GM23338 (cell line): ENCODE results near the gene CYTH3. TPM values are rescaled to one million over a fixed set of nuclear protein-coding genes. Genes with fewer than 3 reads are reported as not detected.

Experiments used
- EZH2phosphoT487 ChIP-seq: fragments of 200-600 bp; sonication (generic); IDR thresholded peaks from one replicate; pipeline ENCODE4 v1.8.1; 2018; ENCODE audit warnings: antibody characterized with exemption; ENCODE audit not compliant: unreplicated experiment
- POLR2AphosphoS5 ChIP-seq: IDR thresholded peaks from 2 replicates; pipeline ENCODE4 v1.6.1; 2016; ENCODE audit warnings: antibody characterized with exemption, low read depth
- polyA plus RNA-seq: library from polyadenylated mRNA; unstranded; fragments of >200 nt; fragmentation: Nextera tagmentation; extraction: Ambion mirVana; gene quantifications from 2 replicates; pipeline ENCODE4 v1.2.1, GENCODE V29; 2016
- total RNA-seq: library from RNA; depleted of rRNA; stranded (reverse); fragments of >200 nt; shearing (Covaris generic); gene quantifications from 2 replicates; pipeline ENCODE4 v1.2.3, GENCODE V29; 2014
- TF ChIP-seq, protein P1 (sequence below): fragments of 250-450 bp; sonication (Bioruptor Pico); IDR thresholded peaks from 2 replicates; pipeline ENCODE4 v1.5.0; 2020; ENCODE audit warnings: mild to moderate bottlenecking, moderate library complexity
- TF ChIP-seq, protein P2 (sequence below): IDR thresholded peaks from one replicate; pipeline ENCODE4 v1.6.1; 2018; ENCODE audit warnings: antibody characterized with exemption; ENCODE audit not compliant: unreplicated experiment
- TF ChIP-seq, protein P3 (sequence below): IDR thresholded peaks from 2 replicates; pipeline ENCODE4 v1.6.1; 2016; ENCODE audit warnings: antibody characterized with exemption

CYTH3 gene
- total and polyA plus RNA-seq, 2 experiments from 2014 or later = 4.6 to 15.3 TPM

DNA sequence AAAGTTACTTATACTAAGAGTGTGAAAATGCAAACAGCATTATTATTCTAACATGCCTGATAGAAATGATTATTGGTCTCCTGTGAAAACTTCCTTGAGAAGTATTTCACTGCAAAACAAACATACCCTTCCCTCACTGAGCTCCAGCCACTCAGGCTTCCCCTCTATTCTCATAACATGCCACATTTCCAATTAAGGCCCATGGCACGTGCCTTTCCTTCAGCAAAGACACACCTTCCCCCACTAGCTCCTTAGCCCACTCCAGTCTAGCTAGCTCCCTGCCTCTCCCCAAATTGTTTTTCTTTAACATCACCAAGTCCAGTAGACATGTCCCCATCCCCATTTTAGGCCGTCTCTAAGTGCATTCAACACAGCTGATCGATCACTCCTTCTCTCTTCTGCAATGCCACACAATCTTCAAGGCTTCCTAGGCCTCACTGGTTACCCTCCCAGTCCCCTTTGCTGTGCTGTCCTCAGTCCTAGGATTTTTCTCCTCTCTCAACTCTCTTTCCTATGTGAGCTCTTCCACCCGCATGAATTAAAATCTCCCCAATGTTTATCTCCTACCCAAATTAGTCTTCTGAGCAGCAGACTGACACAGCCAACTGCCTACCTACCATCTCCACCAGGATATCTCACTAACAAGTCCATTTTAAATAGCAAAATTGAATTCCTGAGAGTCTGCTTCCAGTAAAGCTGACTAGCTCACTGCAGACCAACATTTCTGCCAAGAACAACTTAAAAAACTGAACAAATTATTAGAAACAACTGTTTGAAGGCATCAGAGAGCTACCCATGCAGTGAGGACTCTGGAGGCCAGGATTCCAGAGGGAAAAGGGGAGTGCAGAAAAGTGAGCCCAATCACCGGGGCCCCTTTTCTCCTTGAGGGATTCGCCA lies 11.9 kb downstream of the CYTH3 start (continued):
- TF ChIP-seq, protein P1, sequence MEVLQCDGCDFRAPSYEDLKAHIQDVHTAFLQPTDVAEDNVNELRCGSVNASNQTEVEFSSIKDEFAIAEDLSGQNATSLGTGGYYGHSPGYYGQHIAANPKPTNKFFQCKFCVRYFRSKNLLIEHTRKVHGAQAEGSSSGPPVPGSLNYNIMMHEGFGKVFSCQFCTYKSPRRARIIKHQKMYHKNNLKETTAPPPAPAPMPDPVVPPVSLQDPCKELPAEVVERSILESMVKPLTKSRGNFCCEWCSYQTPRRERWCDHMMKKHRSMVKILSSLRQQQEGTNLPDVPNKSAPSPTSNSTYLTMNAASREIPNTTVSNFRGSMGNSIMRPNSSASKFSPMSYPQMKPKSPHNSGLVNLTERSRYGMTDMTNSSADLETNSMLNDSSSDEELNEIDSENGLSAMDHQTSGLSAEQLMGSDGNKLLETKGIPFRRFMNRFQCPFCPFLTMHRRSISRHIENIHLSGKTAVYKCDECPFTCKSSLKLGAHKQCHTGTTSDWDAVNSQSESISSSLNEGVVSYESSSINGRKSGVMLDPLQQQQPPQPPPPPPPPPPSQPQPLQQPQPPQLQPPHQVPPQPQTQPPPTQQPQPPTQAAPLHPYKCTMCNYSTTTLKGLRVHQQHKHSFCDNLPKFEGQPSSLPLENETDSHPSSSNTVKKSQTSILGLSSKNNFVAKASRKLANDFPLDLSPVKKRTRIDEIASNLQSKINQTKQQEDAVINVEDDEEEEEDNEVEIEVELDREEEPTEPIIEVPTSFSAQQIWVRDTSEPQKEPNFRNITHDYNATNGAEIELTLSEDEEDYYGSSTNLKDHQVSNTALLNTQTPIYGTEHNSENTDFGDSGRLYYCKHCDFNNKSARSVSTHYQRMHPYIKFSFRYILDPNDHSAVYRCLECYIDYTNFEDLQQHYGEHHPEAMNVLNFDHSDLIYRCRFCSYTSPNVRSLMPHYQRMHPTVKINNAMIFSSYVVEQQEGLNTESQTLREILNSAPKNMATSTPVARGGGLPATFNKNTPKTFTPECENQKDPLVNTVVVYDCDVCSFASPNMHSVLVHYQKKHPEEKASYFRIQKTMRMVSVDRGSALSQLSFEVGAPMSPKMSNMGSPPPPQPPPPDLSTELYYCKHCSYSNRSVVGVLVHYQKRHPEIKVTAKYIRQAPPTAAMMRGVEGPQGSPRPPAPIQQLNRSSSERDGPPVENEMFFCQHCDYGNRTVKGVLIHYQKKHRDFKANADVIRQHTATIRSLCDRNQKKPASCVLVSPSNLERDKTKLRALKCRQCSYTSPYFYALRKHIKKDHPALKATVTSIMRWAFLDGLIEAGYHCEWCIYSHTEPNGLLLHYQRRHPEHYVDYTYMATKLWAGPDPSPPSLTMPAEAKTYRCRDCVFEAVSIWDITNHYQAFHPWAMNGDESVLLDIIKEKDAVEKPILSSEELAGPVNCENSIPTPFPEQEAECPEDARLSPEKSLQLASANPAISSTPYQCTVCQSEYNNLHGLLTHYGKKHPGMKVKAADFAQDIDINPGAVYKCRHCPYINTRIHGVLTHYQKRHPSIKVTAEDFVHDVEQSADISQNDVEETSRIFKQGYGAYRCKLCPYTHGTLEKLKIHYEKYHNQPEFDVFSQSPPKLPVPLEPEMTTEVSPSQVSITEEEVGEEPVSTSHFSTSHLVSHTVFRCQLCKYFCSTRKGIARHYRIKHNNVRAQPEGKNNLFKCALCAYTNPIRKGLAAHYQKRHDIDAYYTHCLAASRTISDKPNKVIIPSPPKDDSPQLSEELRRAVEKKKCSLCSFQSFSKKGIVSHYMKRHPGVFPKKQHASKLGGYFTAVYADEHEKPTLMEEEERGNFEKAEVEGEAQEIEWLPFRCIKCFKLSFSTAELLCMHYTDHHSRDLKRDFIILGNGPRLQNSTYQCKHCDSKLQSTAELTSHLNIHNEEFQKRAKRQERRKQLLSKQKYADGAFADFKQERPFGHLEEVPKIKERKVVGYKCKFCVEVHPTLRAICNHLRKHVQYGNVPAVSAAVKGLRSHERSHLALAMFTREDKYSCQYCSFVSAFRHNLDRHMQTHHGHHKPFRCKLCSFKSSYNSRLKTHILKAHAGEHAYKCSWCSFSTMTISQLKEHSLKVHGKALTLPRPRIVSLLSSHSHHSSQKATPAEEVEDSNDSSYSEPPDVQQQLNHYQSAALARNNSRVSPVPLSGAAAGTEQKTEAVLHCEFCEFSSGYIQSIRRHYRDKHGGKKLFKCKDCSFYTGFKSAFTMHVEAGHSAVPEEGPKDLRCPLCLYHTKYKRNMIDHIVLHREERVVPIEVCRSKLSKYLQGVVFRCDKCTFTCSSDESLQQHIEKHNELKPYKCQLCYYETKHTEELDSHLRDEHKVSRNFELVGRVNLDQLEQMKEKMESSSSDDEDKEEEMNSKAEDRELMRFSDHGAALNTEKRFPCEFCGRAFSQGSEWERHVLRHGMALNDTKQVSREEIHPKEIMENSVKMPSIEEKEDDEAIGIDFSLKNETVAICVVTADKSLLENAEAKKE = no peak
- TF ChIP-seq EZH2phosphoT487 (no peak), POLR2AphosphoS5 (no peak)
- TF ChIP-seq, protein P2, sequence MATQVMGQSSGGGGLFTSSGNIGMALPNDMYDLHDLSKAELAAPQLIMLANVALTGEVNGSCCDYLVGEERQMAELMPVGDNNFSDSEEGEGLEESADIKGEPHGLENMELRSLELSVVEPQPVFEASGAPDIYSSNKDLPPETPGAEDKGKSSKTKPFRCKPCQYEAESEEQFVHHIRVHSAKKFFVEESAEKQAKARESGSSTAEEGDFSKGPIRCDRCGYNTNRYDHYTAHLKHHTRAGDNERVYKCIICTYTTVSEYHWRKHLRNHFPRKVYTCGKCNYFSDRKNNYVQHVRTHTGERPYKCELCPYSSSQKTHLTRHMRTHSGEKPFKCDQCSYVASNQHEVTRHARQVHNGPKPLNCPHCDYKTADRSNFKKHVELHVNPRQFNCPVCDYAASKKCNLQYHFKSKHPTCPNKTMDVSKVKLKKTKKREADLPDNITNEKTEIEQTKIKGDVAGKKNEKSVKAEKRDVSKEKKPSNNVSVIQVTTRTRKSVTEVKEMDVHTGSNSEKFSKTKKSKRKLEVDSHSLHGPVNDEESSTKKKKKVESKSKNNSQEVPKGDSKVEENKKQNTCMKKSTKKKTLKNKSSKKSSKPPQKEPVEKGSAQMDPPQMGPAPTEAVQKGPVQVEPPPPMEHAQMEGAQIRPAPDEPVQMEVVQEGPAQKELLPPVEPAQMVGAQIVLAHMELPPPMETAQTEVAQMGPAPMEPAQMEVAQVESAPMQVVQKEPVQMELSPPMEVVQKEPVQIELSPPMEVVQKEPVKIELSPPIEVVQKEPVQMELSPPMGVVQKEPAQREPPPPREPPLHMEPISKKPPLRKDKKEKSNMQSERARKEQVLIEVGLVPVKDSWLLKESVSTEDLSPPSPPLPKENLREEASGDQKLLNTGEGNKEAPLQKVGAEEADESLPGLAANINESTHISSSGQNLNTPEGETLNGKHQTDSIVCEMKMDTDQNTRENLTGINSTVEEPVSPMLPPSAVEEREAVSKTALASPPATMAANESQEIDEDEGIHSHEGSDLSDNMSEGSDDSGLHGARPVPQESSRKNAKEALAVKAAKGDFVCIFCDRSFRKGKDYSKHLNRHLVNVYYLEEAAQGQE = no peak
- TF ChIP-seq, protein P3, sequence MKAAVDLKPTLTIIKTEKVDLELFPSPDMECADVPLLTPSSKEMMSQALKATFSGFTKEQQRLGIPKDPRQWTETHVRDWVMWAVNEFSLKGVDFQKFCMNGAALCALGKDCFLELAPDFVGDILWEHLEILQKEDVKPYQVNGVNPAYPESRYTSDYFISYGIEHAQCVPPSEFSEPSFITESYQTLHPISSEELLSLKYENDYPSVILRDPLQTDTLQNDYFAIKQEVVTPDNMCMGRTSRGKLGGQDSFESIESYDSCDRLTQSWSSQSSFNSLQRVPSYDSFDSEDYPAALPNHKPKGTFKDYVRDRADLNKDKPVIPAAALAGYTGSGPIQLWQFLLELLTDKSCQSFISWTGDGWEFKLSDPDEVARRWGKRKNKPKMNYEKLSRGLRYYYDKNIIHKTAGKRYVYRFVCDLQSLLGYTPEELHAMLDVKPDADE = no peak
